GM12872 (cell line): ENCODE data around the gene DIP2C.

ENCODE experiments used
- CTCF ChIP-seq: IDR thresholded peaks from 3 replicates; pipeline ENCODE4 v1.5.1; 2011; ENCODE audit warnings: low read depth, mild to moderate bottlenecking, low read length, moderate library complexity; ENCODE audit not compliant: insufficient read depth

Gene DIP2C

GRCh38 chr10:486206-486605 lies 203.3 kb downstream of the DIP2C start:
- TF ChIP-seq CTCF: no peak

- TF ChIP-seq CTCF: no peak
Measured at GRCh38 chr10:485776-486175, 203.7 kb downstream of the DIP2C start.

- no peak for TF ChIP-seq CTCF
Measured at GRCh38 chr10:484925-485661, 204.4 kb downstream of the DIP2C start.

- TF ChIP-seq CTCF: no peak
Measured at GRCh38 chr10:484441-484924, 205.0 kb downstream of the DIP2C start.

- no peak for TF ChIP-seq CTCF
Measured at GRCh38 chr10:483261-483660, 206.2 kb downstream of the DIP2C start.

GRCh38 chr10:482848-483247 lies 206.6 kb downstream of the DIP2C start:
- no peak for TF ChIP-seq CTCF

GRCh38 chr10:482051-482501 lies 207.4 kb downstream of the DIP2C start:
- no peak for TF ChIP-seq CTCF
